C4-2B (cell line): ENCODE measurements around the gene KLF7.

Experiments
- ZFX ChIP-seq: fragments of 450-650 bp; IDR thresholded peaks from 2 replicates; pipeline ENCODE4 v1.6.1; 2017
- TF ChIP-seq, protein P1 (sequence below): fragments of 450-650 bp; conservative IDR thresholded peaks from 2 replicates; pipeline ENCODE4 v1.5.1; 2017; ENCODE audit warnings: mild to moderate bottlenecking

GRCh38 chr2:207163756-207164005 is 2.1 kb downstream of the KLF7 start:
- TF ChIP-seq, protein P1, sequence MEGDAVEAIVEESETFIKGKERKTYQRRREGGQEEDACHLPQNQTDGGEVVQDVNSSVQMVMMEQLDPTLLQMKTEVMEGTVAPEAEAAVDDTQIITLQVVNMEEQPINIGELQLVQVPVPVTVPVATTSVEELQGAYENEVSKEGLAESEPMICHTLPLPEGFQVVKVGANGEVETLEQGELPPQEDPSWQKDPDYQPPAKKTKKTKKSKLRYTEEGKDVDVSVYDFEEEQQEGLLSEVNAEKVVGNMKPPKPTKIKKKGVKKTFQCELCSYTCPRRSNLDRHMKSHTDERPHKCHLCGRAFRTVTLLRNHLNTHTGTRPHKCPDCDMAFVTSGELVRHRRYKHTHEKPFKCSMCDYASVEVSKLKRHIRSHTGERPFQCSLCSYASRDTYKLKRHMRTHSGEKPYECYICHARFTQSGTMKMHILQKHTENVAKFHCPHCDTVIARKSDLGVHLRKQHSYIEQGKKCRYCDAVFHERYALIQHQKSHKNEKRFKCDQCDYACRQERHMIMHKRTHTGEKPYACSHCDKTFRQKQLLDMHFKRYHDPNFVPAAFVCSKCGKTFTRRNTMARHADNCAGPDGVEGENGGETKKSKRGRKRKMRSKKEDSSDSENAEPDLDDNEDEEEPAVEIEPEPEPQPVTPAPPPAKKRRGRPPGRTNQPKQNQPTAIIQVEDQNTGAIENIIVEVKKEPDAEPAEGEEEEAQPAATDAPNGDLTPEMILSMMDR, result no peak
- TF ChIP-seq ZFX, result no peak
